HCT116 (cell line): Measurements from ENCODE around the gene ACTN4. TPM values are rescaled to one million over a fixed set of nuclear protein-coding genes. Genes with fewer than 3 reads are reported as not detected.

Source experiments
- ATAC-seq: fragments of 200-7000 bp; cut with Tn5 transposase; 2 replicates; pipeline ENCODE4 v1.9.1; 2020; ENCODE audit warnings: mild to moderate bottlenecking, moderate library complexity
- BruUV-seq: library from RNA; stranded (reverse); fragments of 400-500 nt; replicated peaks from 2 replicates; lab custom pipeline; 2021; lab: Mats Ljungman, UMichigan
- CTCF ChIA-PET: fragments of 300-600 bp; sonication (Branson Sonifier 250); formaldehyde crosslinking; loops from one replicate; lab custom pipeline; 2021; ENCODE audit warnings: antibody characterized with exemption; lab: Charles Lee
- POLR2A ChIA-PET: fragments of 300-600, 350-600 bp; sonication (Branson Sonifier 250); formaldehyde crosslinking; loops from one replicate; lab custom pipeline; 2021; ENCODE audit warnings: antibody characterized with exemption; lab: Charles Lee
- RAD21 ChIA-PET, 2 experiments: fragments of 300-600 bp; sonication (Branson Sonifier 250); formaldehyde crosslinking; loops; one replicate each; lab custom pipeline; 2023; ENCODE audit warnings: low total read pairs in 2 of 2; ENCODE audit not compliant: uncharacterized antibody in 2 of 2, unreplicated experiment in 2 of 2, low non-redundant PET in 1 of 2; lab: Charles Lee
- DNase-seq: peaks from one replicate; pipeline ENCODE4 v3.0.0-alpha.2; 2010; ENCODE audit warnings: low read depth, low spot score
- H2AFZ ChIP-seq: fragments of 200-600 bp; shearing (Covaris generic), sonication (generic); 2 replicates; pipeline ENCODE4 v1.6.1; 2017; ENCODE audit warnings: low read depth, mixed run types, mixed read lengths, antibody characterized with exemption, low read length; ENCODE audit not compliant: poor library complexity, severe bottlenecking
- H3K27ac ChIP-seq: 2 replicates; pipeline ENCODE4 v1.5.1; 2012; ENCODE audit warnings: low read depth, low read length
- H3K27me3 ChIP-seq: fragments of 200-600 bp; sonication (generic); 2 replicates; pipeline ENCODE4 v1.6.1; 2016; ENCODE audit warnings: mixed run types, low read length, mixed read lengths; ENCODE audit not compliant: insufficient read depth
- H3K36me3 ChIP-seq, 2 experiments: fragments of 200-500 bp in 1 of 2; fragments of 200-600 bp in 1 of 2; sonication (Bioruptor generic) in 1 of 2; sonication (generic) in 1 of 2; 2 replicates each; pipeline versions ENCODE4 v1.5.1 to v1.6.1; 2014 to 2016; ENCODE audit warnings: low read length in 2 of 2, inconsistent platforms in 1 of 2, mixed read lengths in 1 of 2, mixed run types in 1 of 2; ENCODE audit not compliant: insufficient read depth in 2 of 2, control insufficient read depth in 1 of 2
- H3K4me1 ChIP-seq, 2 experiments: fragments of 200-600 bp in 1 of 2; sonication (generic) in 1 of 2; 2 replicates each; pipeline versions ENCODE4 v1.5.1 to v1.6.1; 2012 to 2017; ENCODE audit warnings: low read length in 2 of 2, inconsistent platforms in 1 of 2, mild to moderate bottlenecking in 1 of 2, mixed read lengths in 1 of 2, mixed run types in 1 of 2, moderate library complexity in 1 of 2; ENCODE audit not compliant: insufficient read depth in 2 of 2, control insufficient read depth in 1 of 2
- H3K4me2 ChIP-seq: fragments of 200-600 bp; sonication (generic); 2 replicates; pipeline ENCODE4 v1.6.1; 2017; ENCODE audit warnings: mixed run types, low read length, mixed read lengths
- H3K4me3 ChIP-seq, 2 experiments: fragments of 200-600 bp in 1 of 2; sonication (generic) in 1 of 2; replicated peaks in 1 of 2; 2 replicates each; pipeline ENCODE4 v1.5.1; 2011 to 2016; ENCODE audit warnings: low read length in 2 of 2, control low read depth in 1 of 2, low read depth in 1 of 2, mild to moderate bottlenecking in 1 of 2, mixed read lengths in 1 of 2, mixed run types in 1 of 2
- H3K79me2 ChIP-seq: fragments of 200-600 bp; sonication (generic); 2 replicates; pipeline ENCODE4 v1.6.1; 2017; ENCODE audit warnings: mild to moderate bottlenecking, mixed run types, low read length, moderate library complexity, mixed read lengths; ENCODE audit not compliant: insufficient read depth
- H3K9ac ChIP-seq: fragments of 200-600 bp; sonication (generic); 2 replicates; pipeline ENCODE4 v1.6.1; 2016; ENCODE audit warnings: low read length, mixed read lengths
- H3K9me2 ChIP-seq: fragments of 200-600 bp; sonication (generic), shearing (Covaris generic); 2 replicates; pipeline ENCODE4 v1.6.1; 2017; ENCODE audit warnings: mixed run types, mild to moderate bottlenecking, moderate library complexity; ENCODE audit not compliant: insufficient read depth
- H3K9me3 ChIP-seq, 2 experiments: fragments of 200-500 bp in 1 of 2; fragments of 200-600 bp in 1 of 2; sonication (Bioruptor generic) in 1 of 2; sonication (generic) in 1 of 2; 2 replicates each; pipeline ENCODE4 v1.6.1; 2014 to 2017; ENCODE audit warnings: low read length in 2 of 2, mixed read lengths in 2 of 2, inconsistent platforms in 1 of 2, low read depth in 1 of 2, mild to moderate bottlenecking in 1 of 2, mixed run types in 1 of 2, moderate library complexity in 1 of 2; ENCODE audit not compliant: control insufficient read depth in 1 of 2, insufficient read depth in 1 of 2
- H4K20me1 ChIP-seq: fragments of 200-600 bp; sonication (generic), shearing (Covaris generic); 2 replicates; pipeline ENCODE4 v1.6.1; 2017; ENCODE audit warnings: mixed run types, mild to moderate bottlenecking, moderate library complexity; ENCODE audit not compliant: insufficient read depth
- CBX3 ChIP-seq: IDR thresholded peaks from 2 replicates; pipeline ENCODE4 v1.6.1; 2012; ENCODE audit warnings: low read depth
- CEBPB ChIP-seq: IDR thresholded peaks from 2 replicates; pipeline ENCODE4 v1.6.1; 2012; ENCODE audit warnings: low read depth
- EGR1 ChIP-seq: IDR thresholded peaks from 2 replicates; pipeline ENCODE4 v1.6.1; 2012; ENCODE audit warnings: low read depth
- EZH2 ChIP-seq: fragments of 200-600 bp; sonication (generic); IDR thresholded peaks from 2 replicates; pipeline ENCODE4 v1.6.1; 2017; ENCODE audit warnings: antibody characterized with exemption, mixed run types
- EZH2phosphoT487 ChIP-seq: fragments of 200-600 bp; IDR thresholded peaks from 2 replicates; pipeline ENCODE4 v1.6.1; 2018; ENCODE audit warnings: antibody characterized with exemption, borderline replicate concordance
- FOSL1 ChIP-seq: IDR thresholded peaks from 2 replicates; pipeline ENCODE4 v1.6.1; 2012; ENCODE audit warnings: low read depth
- JUND ChIP-seq: IDR thresholded peaks from 2 replicates; pipeline ENCODE4 v1.6.1; 2012
- MAX ChIP-seq: IDR thresholded peaks from 2 replicates; pipeline ENCODE4 v1.6.1; 2012
- POLR2AphosphoS5 ChIP-seq: IDR thresholded peaks from 2 replicates; pipeline ENCODE4 v1.6.1; 2011; ENCODE audit warnings: mild to moderate bottlenecking, low read depth, low read length, moderate library complexity
- REST ChIP-seq: IDR thresholded peaks from 2 replicates; pipeline ENCODE4 v1.6.1; 2012; ENCODE audit warnings: low read depth
- SIN3A ChIP-seq: IDR thresholded peaks from 2 replicates; pipeline ENCODE4 v1.6.1; 2012; ENCODE audit warnings: low read depth
- SP1 ChIP-seq: IDR thresholded peaks from 2 replicates; pipeline ENCODE4 v1.6.1; 2012; ENCODE audit warnings: low read depth
- SRF ChIP-seq: IDR thresholded peaks from 2 replicates; pipeline ENCODE4 v1.6.1; 2012; ENCODE audit warnings: low read depth
- TCF7L2 ChIP-seq: IDR thresholded peaks from 2 replicates; pipeline ENCODE4 v1.7.0; 2011; ENCODE audit warnings: borderline replicate concordance, inconsistent platforms; ENCODE audit not compliant: insufficient read depth, insufficient read length; ENCODE audit errors: extremely low read depth
- YY1 ChIP-seq: IDR thresholded peaks from 2 replicates; pipeline ENCODE4 v1.6.1; 2011; ENCODE audit warnings: low read length, low read depth, moderate library complexity, mild to moderate bottlenecking; ENCODE audit not compliant: insufficient replicate concordance; ENCODE audit errors: extremely low read depth
- intact Hi-C: fragments of 100-400 bp; cut with micrococcal nuclease; formaldehyde crosslinking; loops from 2 replicates; pipeline ENCODE4 v1.10.0; 2022
- total RNA-seq: library from RNA; stranded (reverse); gene quantifications from one replicate; pipeline ENCODE4 v1.2.1, GENCODE V29; 2021; ENCODE audit not compliant: unreplicated experiment
- TF ChIP-seq, protein P1 (sequence below): IDR thresholded peaks from 2 replicates; pipeline ENCODE4 v1.6.1; 2012

ACTN4 gene
- total RNA-seq, 1 experiment from 2014 or later, result 651 TPM

DNA sequence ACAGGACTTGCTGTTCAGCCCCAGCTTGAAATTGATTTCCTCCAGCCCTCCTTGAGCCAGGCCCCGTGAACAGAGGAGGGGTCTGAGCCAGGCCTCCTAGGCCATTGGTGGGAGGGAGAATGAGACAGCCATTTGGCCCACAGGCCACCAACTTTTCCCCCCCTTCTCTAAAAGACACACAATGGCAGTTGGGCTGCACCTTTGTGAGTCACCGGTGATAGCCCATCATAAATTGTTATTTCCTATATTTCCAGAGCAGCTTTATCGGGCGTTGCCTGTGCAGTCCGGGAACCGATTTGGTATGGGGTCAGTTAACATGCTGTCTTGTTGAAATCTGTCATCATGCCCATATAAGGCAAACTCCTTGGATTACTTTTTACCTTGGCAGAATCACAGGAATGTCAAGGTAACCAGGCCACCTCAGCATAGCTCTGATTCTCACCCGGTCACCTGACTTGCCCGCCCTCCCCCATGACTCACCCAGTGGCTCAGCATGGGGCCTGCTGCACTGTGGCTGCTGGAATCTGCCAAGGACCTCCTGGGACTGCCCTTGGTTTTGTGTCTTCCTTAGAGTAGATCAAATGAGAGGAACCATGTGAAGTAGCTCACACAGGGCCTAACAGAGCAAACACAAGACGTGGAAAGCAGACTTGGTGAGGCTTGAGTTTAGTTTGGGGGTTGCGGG is 36.1 kb downstream of the ACTN4 start:
- TF ChIP-seq TCF7L2 (peak; percentile 79), SIN3A (peak; percentile 86; the same call in 1 of the 2 replicates), FOSL1 (peak; percentile 77), JUND (peak; percentile 97), CEBPB (peak; percentile 49), MAX (peak; percentile 59), SRF (peak; percentile 100), POLR2AphosphoS5 (peak; percentile 25), REST (no peak), EZH2 (no peak), YY1 (no peak), EZH2phosphoT487 (no peak), EGR1 (no peak), CBX3 (0 out of 2 replicates have a peak, but pooled peaks have one; percentile 56), SP1 (peak; percentile 92)
- TF ChIP-seq, protein P1, sequence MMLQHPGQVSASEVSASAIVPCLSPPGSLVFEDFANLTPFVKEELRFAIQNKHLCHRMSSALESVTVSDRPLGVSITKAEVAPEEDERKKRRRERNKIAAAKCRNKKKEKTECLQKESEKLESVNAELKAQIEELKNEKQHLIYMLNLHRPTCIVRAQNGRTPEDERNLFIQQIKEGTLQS, result no peak; the same call in 1 of the 2 replicates
- peak overlapping the region; percentile 83 for H3K9ac ChIP-seq
- H4K20me1 ChIP-seq, result no peaks in the 10 kb centered on the region
- H3K9me3 ChIP-seq, result peaks cover 0 to 5% of the 10 kb centered on the region in 2 experiments; a peak in 1 of 4 replicates
- peak overlapping the region; percentile 36 to 53 for H3K4me3 ChIP-seq
- ChIA-PET CTCF (interaction anchor here (0.6 to 2.1 kb wide), 6 partner anchors 9 to 280 kb away, joined by 3 to 10 read pairs (median 4); partner anchors contain the start of genes FAM98C, MRPS12 and SARS2), RAD21 (no interaction called here), POLR2A (interaction anchor here (0.6 to 2.5 kb wide), 7 partner anchors 9 to 166 kb away, joined by 3 to 25 read pairs (median 4); partner anchors contain the start of gene ACTN4)
- H3K9me2 ChIP-seq, result no peaks in the 10 kb centered on the region
- intact Hi-C loops, result loop anchor here (1.0 to 5.0 kb wide), 3 partner anchors 10 to 169 kb away; no protein-coding TSS in a partner anchor
- DNase-seq (peak; percentile 99), ATAC-seq (peak; percentile 74)
- BruUV-seq, result no TSS peak
- no peaks in the 10 kb centered on the region for H3K27me3 ChIP-seq
- H3K4me2 ChIP-seq, result peak overlapping the region; percentile 86
- H3K4me1 ChIP-seq, result peaks cover 82 to 99% of the 10 kb centered on the region in 2 experiments
- peaks cover 0 to 30% of the 10 kb centered on the region in 2 experiments; a peak in 1 of 4 replicates for H3K36me3 ChIP-seq
- peak overlapping the region; percentile 98 for H3K27ac ChIP-seq
- H2AFZ ChIP-seq, result no peak overlapping the region
- peaks cover 89% of the 10 kb centered on the region for H3K79me2 ChIP-seq
